Vagina (tissue), 2 donors: ENCODE data around the gene SPAM1.

Source experiments
- POLR2A ChIP-seq, 2 donors: fragments of 450-650 bp; IDR thresholded peaks; one replicate each; pipeline ENCODE4 v1.6.1; 2017; ENCODE audit warnings: antibody characterized with exemption in 2 of 2, mild to moderate bottlenecking in 2 of 2, moderate library complexity in 2 of 2
- POLR2AphosphoS5 ChIP-seq, 2 donors: sonication (generic); formaldehyde crosslinking; IDR thresholded peaks; one replicate each; pipeline ENCODE4 v1.9.0; 2017; ENCODE audit warnings: antibody characterized with exemption in 2 of 2, mild to moderate bottlenecking in 2 of 2, low read depth in 1 of 2; ENCODE audit not compliant: insufficient read depth in 1 of 2
- TF ChIP-seq, protein P1 (sequence below), 3 experiments: fragments of 450-650 bp in 2 of 3; fragments of 200-600 bp in 1 of 3; sonication (generic) in 1 of 3; IDR thresholded peaks; one replicate each; pipeline ENCODE4 v1.5.1; 2017 to 2019; ENCODE audit warnings: antibody characterized with exemption in 3 of 3, mild to moderate bottlenecking in 2 of 3, moderate library complexity in 2 of 3

DNA sequence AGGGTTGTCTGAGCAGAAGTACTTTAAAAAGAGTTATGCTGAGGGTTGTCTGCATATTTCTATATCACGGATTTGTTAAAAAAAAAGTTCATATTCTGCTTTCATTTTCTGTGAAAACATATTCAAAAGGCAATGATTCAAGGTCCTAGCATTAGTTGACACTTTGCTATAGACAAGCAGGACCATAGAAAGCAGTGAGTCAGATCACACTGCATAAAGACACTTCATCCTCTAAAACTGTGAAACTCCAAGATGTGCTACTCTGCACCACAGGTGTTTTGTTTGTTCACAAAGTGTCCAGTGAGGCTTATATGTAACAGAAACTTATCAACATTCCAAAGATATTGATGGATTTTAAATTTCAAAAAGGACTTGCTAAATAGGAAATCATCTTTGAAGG is 47.0 kb downstream of the SPAM1 start:
- TF ChIP-seq, protein P1, sequence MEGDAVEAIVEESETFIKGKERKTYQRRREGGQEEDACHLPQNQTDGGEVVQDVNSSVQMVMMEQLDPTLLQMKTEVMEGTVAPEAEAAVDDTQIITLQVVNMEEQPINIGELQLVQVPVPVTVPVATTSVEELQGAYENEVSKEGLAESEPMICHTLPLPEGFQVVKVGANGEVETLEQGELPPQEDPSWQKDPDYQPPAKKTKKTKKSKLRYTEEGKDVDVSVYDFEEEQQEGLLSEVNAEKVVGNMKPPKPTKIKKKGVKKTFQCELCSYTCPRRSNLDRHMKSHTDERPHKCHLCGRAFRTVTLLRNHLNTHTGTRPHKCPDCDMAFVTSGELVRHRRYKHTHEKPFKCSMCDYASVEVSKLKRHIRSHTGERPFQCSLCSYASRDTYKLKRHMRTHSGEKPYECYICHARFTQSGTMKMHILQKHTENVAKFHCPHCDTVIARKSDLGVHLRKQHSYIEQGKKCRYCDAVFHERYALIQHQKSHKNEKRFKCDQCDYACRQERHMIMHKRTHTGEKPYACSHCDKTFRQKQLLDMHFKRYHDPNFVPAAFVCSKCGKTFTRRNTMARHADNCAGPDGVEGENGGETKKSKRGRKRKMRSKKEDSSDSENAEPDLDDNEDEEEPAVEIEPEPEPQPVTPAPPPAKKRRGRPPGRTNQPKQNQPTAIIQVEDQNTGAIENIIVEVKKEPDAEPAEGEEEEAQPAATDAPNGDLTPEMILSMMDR (IDR thresholded peaks at IDR 0.05): no peak
- TF ChIP-seq POLR2AphosphoS5 (IDR thresholded peaks at IDR 0.05; ENCODE audit: insufficient read depth in 1 of 2, low read depth in 1 of 2) (no peak), POLR2A (IDR thresholded peaks at IDR 0.05) (no peak)
